Activated T-cell treated with anti-CD3 and anti-CD28 coated beads, Interleukin-2, amount 50 U/mL, for 48 hours (primary cell): ENCODE measurements around the gene PARVB.

Experiments used
- DNase-seq, 2 experiments: peaks; one replicate each; pipeline ENCODE4 v3.0.0-alpha.2; 2020

Gene PARVB

DNA sequence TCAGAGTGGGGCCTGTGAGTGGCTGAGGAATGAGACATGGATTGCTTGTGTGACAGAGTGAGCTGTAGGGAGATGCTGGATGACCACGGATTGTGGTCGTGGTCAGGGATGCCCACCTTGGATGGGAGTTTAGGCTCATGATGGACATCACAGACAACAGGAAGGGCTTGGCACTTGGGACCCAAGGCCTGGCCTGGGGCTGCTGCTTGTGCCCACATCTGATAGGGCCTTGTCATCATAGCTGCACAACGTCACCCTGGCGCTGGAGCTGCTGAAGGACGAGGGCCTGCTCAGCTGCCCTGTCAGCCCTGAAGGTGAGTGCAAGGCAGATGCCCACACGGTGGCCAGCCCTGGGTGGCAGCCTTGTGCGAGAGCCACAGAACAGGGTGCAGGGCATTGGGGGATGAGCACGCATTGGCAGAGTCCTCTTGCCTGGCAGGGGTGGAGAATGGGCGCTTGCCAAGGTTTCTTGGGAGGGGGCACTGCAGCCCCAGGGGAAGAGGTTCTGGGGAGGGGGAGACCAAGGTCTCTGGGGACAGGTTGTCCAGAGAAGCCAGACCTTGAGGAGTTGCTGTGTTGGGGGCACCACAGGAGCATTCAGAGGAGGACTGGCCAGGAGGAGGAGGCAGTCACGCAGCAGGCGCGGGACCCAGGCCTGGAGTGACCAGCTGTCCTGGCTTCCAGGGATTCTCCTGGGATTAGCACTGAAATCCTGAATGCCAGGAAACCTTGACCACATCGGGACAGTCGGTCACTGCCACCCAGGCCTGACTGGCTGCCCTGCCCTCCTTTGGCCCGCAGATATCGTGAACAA, 181.6 kb downstream of the PARVB start:
- DNase-seq = no peak

DNA sequence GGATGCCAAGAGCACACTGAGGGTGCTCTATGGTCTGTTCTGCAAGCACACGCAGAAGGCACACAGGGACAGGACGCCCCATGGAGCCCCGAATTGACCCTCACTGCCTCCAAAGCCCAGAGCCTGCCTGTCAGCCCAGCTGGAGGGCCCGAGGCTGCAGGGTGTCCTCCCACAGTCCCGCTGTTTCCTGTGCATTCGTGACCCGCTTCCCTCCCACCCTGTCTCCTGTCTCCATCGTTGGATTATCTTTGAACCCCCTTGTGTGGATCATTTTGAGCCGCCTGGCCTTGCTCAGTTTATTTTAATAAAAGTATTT, 182.2 kb downstream of the PARVB start:
- DNase-seq = no peak

DNA sequence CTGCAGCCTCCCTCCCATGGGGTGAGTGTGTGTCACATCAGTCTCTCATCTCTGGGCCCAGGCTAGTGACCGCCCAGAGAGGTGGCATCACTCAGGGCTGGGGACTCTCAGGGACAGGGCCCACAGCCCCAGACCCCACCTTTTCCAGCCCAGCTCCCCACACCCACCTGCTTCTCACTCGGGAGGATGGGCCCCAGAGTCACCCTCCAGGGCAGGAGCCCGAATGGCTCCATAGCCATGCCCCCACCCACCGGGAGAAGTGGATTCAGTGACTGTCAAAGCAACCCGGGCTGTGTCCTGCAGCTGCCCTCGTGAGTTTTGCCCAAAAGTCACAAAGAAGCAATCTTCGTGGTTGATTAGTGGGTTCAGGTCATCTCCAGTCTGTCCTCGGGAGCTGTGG, 182.6 kb downstream of the PARVB start:
- DNase-seq = no peak

DNA sequence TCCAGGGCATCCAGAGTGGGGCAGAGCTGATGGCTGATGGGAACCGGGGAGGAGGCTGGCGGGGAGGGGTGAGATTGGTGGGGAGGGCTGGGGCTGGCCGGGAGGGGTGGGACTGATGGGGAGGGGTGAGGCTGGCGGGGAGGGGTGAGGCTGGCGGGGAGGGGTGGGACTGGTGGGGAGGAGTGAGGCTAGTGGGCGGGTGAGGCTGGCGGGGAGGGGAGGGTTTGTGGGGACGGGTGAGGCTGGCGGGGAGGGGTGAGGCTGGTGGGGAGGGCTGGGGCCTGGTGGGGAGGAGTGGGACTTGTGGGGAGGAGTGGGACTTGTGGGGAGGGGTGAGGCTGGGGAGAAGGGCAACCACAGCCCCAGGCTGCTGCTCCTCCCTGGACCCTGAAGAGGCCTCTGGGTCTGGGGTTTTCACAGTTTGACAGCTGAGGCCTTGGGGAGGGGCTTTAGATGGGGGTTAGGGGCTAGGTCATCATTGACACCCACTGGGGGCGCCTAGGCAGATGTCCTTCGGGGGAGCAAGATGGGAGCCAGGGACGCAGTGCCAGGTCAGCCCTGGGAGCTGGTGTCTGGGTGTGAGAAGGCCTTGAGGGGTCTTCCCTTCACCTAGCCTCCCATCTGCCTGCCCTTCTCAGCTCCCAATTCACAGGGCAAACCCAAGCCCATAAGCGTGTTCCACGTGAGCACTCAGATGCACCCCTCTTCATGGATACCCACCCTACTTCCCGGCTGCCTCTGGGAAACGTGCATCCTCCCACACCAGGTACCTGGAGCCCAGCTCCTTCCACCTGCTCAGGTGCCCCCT, 183.3 kb downstream of the PARVB start:
- no peak for DNase-seq

DNA sequence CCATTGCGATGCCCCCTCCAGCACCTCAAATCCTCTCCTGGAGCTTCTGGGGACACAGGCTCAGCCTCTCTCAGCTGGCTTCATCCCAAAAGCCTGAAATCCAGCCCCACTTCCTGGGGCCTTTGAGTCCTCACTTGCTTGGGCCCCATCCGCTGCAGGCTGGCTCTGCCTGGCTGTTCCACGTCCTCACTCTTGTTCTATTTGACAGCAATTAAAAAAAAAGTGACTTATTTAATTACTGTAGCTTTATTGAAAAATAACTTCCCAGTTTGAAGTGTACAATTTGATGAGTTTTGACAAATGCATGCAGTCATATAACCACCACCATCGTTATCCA, 183.8 kb downstream of the PARVB start:
- DNase-seq = no peak

DNA sequence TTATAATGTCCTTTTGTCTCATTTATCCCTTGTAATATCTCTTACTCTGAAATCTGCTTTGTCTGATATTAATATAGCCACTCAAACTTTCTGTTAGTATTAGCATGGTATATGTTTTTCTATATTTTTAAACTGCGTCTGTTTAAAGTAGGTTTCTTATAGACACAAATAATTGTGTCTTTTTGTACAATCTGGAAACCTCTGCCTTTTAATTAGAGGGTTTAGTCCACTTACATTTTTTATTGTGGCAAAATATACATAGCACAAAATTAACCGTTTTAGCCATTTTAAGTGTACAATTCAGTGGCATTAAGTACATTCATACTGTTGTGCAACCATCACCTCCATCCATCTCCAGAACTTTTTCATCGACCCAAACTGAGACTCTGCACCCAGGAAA, 185.2 kb downstream of the PARVB start:
- no peak for DNase-seq

DNA sequence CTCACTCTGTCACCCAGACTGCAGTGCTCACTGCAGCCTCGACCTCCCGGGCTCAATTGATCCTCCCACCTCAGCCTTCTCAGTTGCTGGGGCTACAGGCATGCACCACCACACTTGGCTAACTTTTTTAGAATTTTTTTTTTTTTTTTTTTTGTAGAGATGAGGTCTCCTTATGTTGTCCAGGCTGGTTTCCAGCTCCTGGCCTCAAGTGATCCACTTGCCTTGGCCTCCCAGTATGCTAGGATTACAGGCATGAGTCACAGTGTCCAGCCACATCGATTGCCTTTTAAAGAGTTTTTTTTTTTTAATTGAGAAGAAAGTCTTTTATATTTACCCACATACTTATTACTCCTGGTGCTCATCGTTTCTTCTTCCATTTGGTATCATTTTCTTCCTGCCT, 186.6 kb downstream of the PARVB start:
- DNase-seq = no peak

DNA sequence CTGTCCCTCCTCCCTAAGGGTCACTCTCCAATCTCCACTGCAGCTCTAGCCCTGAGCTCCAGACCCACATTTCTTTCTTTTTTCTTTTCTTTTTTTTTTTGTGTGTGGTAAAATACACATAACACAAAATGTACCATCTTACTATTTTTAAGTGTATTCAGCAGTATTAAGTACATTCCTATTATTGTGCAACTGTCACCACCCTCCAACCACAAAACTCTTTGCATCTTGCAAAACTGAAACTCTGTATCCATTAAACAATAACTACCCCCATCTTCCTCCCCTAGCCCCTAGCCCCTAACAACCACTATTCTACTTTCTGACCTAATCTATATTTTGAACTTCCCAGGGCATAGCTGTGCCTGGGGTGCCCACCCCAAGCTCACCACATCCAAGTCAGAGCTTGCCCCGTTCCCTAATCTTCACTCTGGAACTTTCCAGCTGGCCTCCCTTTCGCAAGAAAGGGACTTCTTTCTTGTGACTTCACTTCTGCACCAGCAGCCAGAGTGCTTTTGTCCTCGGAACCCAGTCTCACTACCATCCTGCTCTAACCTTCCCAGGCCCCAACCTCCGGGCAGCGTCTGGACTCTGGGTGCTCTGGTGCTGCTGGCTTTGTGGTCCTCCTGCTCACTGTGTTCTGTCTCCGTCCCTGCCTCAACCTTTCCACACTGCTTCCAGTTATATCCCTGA, 187.3 kb downstream of the PARVB start:
- no peak for DNase-seq

DNA sequence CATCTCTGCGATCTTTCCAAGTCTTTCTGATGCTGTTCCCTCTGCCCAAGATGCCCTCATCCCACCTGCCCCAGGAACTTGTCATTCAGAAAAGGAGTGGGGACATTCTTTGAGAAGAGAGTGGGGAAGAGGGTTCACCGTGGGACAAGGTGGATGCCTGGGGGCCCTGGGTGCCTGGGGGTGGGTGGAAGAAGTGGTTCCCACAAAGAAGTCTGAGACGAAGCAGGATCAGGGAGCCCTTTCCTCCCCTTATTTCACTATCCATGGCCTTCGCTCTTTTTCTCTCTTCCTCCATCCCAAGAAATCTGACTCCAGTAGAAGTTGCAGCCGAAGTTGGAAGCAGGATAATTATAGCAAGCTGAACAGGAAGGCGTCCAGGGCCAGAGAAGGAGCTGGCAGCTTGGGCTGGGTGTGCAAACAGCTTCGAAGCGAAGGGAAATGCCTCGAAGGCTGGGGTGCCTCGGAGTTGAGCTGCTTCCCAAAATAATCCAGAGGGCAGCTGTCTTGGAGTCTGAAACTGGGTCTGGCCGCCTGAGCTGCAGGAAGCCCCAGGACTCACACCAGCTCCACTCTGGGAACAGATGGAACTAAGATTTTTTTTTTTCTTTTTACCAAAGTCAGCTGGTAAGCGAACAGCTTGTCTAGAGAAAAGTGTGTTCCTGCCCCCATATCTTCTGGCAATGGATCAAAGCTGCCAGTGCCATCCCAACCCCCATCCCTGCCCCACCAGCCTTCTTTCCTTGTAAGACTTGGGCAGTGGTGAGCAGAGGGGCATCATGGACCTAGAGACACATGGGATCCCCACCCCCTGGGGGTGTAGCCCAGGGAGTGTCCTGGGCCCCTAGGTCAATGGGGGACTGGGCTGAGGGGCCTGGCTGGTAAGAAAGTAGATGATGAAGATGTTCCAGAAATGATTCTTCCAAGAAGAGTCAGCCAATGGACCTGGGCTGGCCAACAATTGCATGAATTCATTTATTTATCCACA, 188.1 kb downstream of the PARVB start:
- DNase-seq = no peak

DNA sequence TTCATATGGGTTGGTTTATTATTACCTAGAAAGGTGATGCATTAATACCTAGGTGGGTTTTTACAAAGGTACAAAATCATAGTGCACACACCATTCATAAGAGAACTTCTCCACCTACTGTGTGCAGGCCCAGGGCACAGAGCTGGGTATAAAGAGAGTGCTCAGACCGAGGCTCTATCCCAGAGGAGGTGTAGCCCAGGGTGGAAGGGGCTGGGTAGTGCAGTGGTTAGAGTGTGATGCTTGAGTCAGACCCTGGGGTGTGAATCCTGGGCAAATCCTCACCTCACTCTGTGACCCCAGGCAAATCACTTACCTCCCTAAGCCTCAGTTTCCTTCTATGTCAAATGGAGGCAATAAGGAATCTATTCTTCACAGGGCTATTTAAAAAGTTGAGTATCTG, 188.8 kb downstream of the PARVB start:
- DNase-seq = no peak

DNA sequence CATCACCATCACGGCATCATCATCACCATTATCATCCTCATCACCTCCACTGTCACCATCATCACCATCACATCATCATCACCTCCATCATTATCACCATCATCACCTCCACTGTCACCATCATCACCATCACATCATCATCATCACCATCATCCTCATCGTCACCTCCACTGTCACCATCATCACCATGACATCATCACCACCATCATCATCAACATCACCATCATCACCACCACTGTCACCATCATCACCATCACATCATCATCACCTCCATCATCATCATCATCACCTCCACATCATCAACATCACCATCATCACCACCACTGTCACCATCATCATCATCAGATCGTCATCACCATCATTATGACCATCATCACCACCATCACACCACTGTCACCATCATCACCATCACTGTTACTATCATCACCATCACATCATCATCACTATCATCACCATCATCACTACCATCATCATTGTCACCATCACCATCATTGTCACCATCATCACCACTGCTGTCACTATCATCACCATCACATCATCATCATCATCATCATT, 189.5 kb downstream of the PARVB start:
- DNase-seq = no peak

DNA sequence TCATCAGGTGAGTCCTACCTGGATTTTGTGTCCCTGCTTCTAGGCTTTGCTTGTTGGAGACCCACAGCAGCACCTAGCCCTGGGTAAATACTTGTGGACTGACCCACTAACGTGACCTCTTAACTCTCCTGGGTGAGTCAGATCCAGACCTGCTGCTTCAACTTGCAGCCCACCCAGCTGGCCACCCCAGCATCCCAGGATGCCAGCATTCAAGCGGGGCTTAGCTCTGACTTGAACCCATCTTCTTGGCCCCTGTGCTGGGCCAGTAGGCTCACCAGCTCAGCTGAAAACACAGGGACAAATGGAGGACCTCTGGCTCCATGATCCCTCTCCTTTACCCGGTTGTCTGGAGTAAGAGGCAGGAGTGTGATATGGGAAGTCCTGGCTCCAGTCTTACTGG, 190.1 kb downstream of the PARVB start:
- DNase-seq = no peak

DNA sequence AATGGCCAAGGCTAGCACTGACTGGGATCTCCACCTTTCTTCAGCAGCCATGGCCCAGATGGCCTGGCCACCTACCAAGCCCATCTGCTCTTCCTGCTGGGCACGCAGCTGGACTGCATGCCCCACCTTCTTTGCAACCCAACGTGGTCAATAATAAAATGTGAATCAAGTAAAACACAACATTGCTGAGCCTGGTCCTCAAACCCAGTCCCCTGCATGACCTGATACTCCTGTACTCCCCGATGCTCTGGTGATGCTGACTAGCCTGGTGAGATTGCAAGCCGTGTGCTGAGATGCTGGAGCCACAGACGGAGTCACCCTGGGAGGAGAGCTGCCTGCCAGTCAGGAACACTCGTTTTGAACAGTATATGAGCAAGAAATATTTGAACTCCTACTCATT, 190.7 kb downstream of the PARVB start:
- DNase-seq = no peak

DNA sequence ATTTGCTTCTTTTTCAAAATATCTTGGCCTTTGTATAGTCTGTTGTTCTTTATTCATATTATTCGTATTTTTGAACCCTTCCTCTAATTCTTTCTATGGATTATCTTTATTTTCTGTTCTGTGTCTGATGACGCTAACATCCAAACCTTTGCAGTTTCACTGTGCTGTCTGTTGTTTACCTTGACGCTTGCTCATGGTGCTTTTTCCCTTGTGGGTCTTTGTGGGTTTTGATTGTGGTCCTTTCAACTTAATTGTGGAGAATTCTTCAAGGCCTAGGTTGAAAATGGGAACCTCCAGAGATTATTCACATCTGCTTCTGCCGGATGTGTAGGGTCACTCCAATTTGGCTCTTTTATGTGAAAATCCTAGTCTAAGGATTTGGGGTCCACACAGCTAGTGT, 191.2 kb downstream of the PARVB start:
- no peak for DNase-seq

DNA sequence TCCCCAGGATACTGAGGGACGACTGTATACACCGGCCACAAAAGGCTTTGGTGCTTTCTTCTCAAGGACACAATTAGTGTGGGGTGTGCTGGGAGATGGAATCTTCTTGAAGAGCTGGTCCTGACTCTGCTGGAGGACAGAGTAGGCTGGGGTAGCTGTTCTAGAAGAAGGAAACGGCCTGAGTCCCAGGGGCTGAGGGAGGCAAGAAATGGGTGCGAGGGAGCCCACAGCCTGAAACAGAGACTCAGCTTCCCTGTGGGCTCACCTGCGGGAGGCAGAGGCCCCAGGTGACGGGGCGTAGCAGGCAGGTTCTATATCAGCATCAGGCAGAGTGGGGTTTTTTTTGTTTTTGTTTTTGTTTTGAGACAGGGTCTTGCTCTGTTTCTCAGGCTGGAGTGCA, 193.2 kb downstream of the PARVB start:
- no peak for DNase-seq

DNA sequence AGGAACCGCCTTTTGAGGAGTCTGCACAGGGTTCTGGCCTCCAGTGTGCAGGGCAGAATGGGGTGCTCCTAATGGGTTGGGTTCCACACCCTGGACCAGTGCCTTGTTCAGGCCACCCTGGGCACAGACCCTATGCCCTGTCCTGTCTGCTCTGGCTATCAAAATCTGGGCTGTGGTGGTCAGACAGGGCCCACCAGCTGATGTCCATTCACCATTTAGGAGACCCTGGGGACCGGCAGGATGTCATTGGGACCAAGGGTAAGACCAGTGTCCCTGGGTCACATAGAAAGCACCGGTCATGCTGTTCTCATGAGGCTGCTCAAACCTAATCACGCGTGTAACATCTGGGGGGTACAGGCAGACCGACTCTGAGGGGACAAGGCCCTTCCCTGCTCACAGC, 194.0 kb downstream of the PARVB start:
- DNase-seq = no peak

DNA sequence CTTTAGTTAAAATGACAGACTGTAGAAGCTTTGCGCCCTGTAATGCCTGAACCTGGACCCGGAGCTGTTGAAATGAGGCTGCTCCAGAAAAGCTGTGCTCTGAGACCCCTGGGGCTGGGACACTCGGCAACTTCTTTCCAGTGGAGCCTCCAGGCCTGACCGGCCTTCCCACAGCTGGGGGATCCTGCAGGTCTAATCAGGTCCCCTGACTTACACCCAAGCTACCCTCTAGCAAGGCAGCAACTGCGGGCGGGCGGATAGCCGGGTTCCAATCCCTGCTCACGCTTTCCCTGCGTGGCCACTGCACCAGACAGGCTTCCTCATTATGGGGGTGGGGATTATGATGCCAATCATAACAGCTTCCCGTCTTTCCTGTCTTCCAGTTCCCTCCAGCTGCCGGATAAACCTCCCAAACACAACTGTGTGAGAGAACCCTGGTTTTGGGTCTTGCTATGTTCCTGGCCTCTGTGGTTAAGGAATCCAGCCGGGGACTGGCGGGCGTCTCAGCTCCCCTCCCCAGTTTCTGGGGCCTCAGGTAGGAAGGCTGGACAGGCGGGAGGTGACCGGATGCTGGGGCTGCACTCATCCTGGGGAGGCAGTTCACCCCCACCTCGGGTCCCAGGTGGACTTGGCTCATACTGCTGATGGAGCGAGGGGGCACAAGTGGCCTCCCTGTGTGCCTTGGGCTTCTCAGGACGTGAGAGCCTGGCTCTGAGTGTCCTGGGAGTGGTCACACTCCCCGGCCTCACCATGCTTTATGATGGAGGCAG, 195.2 kb downstream of the PARVB start:
- DNase-seq = no peak

DNA sequence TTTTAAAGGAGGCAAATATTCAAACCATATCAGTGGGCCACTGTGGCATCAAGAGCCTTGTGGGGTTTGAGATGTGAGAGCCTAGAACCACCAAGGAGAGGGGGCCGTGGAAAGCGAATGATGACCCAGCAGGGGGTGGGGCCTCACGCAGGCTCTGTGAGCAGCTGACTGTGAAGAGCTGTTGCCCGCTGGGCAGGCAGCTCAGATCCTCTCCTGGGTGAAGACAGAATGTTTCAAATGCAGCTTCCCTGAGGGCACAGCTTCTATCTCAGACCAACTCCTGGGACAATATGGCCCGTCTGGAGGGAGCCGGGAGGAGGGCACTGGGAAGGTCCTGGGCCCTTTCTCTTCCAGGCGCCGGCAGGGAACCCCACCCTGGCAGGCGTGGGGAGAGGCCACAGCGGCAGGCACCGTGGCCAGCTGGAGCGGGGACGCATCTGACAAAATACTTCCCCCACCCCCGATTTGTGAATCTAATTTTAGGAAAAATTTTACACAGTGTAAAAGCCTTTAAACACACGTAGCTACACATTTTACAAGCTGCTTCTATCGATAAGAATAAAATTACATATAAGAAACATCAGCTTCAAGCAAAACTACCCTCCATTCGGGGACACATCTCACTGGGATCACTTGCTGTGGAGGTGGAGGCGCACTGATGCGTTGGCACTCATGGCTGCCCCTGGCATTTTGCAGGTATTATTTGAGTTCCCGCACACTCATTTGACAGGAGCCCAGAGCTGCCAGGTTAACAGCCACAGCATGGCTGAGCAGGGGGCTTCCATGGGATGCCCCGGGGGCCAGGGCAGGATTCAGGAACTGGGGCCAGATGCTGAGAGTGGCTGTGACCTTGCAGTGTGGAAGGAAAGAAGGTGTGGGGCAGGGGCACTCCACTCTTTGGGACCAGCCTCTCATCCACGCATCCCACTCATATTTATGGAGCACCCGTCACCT, 196.9 kb downstream of the PARVB start:
- DNase-seq = no peak

DNA sequence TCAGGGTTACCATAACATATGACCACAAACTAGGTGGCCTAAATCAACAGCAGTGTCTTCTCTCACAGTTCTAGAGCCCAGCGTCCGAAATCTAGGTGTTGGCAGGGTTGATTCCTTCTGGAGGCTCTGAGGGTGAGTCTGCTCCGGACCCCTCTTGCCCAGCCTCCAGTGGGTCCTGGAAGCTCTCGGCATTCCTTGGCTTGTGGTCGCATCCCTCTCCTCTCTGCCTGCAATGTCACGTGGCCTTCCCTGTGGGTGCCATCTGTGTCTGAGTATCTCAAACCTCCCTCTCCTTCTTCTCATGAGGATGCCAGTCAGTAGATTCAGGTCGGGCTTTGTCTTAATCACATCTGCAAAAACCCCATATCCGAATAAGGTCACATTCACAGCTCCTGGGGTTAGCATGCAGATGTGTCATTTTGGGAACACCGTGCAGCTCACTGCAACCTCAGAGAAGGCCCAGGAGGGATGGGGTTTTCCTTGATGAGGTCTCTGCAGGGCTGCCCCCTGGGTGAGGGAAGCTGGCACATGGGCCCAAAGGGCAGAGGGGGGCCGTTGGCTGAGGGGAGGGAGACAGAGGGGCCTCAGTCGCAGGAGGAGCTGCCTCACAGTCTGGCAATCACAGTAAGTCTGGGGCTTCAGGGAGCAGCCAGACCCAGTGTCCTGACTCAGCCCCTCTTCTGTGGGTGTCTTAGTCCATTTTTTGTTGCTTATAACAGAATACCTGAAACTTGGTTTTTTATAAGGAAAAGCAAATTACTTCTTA, 197.8 kb downstream of the PARVB start:
- no peak for DNase-seq
